Measurements from ENCODE around the gene RPS6KA2. TPM values are rescaled to one million over a fixed set of nuclear protein-coding genes. Genes with fewer than 3 reads are reported as not detected.

RPS6KA2 gene
- total and polyA plus RNA-seq, 3 donors from 2014 or later, result 18.4 to 21.7 (median 19.8) TPM

DNA sequence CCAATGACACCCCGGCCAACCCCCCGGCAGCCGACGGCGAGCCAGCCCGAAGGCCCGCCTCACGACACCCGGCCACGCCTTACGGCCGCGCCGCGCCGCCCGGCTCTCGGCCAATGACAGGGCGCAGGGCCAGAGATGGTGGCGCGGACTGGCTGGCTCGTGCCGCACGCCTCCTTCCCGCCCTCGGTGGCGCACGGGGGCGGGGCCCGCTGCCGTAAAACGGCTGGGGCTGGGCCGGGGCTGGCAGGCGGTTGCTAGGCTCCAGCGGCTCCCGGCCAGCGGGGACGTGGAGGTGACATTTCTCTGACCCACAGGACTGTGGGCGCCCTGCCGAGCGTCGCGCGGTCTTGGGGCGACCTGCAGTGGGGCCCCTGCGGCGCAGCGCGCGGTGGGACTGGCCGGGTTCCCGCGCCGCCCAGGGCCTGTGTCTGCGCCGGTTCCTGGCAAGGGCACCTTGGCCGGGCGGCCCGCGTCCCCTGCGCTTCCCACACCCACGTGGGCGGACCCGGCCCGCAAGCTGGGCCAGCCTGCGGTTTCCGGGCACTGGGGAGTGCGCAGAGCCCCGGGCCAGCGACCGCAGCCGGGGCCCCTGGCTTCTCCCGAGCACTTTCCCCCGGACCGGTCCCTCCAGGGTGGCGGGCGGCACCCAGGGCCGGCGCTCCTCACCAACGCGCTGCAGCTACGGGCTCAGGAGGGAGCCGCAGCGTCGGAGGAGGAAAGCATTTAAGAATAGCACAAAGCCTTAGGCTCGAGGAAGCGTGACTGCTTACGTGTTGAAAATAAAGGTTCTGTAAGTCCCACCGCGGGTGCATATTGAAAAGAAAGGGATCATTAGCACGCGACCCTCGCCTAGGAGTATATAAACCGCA is 243.9 kb downstream of the RPS6KA2 start, which contains the start of gene MPC1:
TSS of gene MPC1 (minus strand) at position 8 of the 869 bp plus-strand sequence. CDS start 64 bp downstream, outside the sequence.
- TF ChIP-seq, protein P1, sequence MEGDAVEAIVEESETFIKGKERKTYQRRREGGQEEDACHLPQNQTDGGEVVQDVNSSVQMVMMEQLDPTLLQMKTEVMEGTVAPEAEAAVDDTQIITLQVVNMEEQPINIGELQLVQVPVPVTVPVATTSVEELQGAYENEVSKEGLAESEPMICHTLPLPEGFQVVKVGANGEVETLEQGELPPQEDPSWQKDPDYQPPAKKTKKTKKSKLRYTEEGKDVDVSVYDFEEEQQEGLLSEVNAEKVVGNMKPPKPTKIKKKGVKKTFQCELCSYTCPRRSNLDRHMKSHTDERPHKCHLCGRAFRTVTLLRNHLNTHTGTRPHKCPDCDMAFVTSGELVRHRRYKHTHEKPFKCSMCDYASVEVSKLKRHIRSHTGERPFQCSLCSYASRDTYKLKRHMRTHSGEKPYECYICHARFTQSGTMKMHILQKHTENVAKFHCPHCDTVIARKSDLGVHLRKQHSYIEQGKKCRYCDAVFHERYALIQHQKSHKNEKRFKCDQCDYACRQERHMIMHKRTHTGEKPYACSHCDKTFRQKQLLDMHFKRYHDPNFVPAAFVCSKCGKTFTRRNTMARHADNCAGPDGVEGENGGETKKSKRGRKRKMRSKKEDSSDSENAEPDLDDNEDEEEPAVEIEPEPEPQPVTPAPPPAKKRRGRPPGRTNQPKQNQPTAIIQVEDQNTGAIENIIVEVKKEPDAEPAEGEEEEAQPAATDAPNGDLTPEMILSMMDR (IDR thresholded peaks at IDR 0.05), result no peak
- TF ChIP-seq POLR2A (IDR thresholded peaks at IDR 0.05), result no peak
- peak; percentile 96 for DNase-seq
- intact Hi-C loops (cut with DNase I; ENCODE audit: low total_unique reads), result no loop called here
- H3K27me3 ChIP-seq, result no peaks in the 10 kb centered on the region
- 0% methylated on average over 21 to 55 of the region's 94 CpGs for WGBS, 2 donors
- H3K4me3 ChIP-seq, result peak within 1 kb of the TSS; percentile 87 to 90
- no peaks in the 10 kb centered on the region for H3K9me3 ChIP-seq
- no peaks in the 10 kb centered on the region for H3K36me3 ChIP-seq (ENCODE audit: low read depth, missing control alignments)
- peak within 1 kb of the TSS; percentile 85 to 88 for H3K27ac ChIP-seq
- peaks cover 5% of the 10 kb centered on the region for H3K4me1 ChIP-seq

- Histone ChIP-seq H3K27me3 (no peaks in the 10 kb centered on the region), H3K9me3 (no peaks in the 10 kb centered on the region), H3K4me3 (peak overlapping the region; percentile 87 to 90), H3K27ac (peak overlapping the region; percentile 82 to 85), H3K4me1 (peaks cover 5% of the 10 kb centered on the region), H3K36me3 (ENCODE audit: low read depth, missing control alignments) (no peaks in the 10 kb centered on the region)
- TF ChIP-seq POLR2A (IDR thresholded peaks at IDR 0.05), result no peak
- TF ChIP-seq, protein P1 (IDR thresholded peaks at IDR 0.05), result no peak
- no peak for DNase-seq
- WGBS, 2 donors, result 0% methylated on average over 5 to 31 of the region's 46 CpGs
- intact Hi-C loops (cut with DNase I; ENCODE audit: low total_unique reads), result no loop called here
Observed at GRCh38 chr6:166382500-166382932, 244.5 kb downstream of the RPS6KA2 start.

GRCh38 chr6:166381733-166382499 is 245.1 kb downstream of the RPS6KA2 start:
- WGBS, 2 donors, result 0 to 1% methylated on average over 17 to 39 of the region's 49 CpGs
- Histone ChIP-seq H3K27me3 (no peaks in the 10 kb centered on the region), H3K4me3 (peak overlapping the region; percentile 87 to 90), H3K27ac (peak overlapping the region; percentile 82 to 85), H3K4me1 (peaks cover 5% of the 10 kb centered on the region), H3K36me3 (ENCODE audit: low read depth, missing control alignments) (no peaks in the 10 kb centered on the region), H3K9me3 (no peaks in the 10 kb centered on the region)
- intact Hi-C loops (cut with DNase I; ENCODE audit: low total_unique reads), result no loop called here
- peak; percentile 82 for DNase-seq
- no peak for TF ChIP-seq POLR2A (IDR thresholded peaks at IDR 0.05)
- TF ChIP-seq, protein P1 (IDR thresholded peaks at IDR 0.05), result peak; percentile 63 to 76 (median 71)

- H3K27me3 ChIP-seq, result no peaks in the 10 kb centered on the region
- peak overlapping the region in 1 of 2 donors; percentile 85 for H3K27ac ChIP-seq
- H3K9me3 ChIP-seq, result no peaks in the 10 kb centered on the region
- 24 to 32% methylated on average over 6 of the region's 6 CpGs for whole genome bisulfite sequencing, 2 donors
- no peaks in the 10 kb centered on the region for H3K36me3 ChIP-seq (ENCODE audit: low read depth, missing control alignments)
- no peak for TF ChIP-seq POLR2A (IDR thresholded peaks at IDR 0.05)
- TF ChIP-seq, protein P1 (IDR thresholded peaks at IDR 0.05), result no peak
- H3K4me3 ChIP-seq, result peak overlapping the region; percentile 87 to 90
- peaks cover 5% of the 10 kb centered on the region for H3K4me1 ChIP-seq
- no peak for DNase-seq
- intact Hi-C loops (cut with DNase I; ENCODE audit: low total_unique reads), result no loop called here
Observed at GRCh38 chr6:166381381-166381732, 245.7 kb downstream of the RPS6KA2 start.

Measured in testis (tissue), 3 donors.